K562 (cell line): ENCODE measurements around the gene ZFP57.

Experiments
- BCOR ChIP-seq: fragments of 450-650 bp; IDR thresholded peaks from 2 replicates; pipeline ENCODE4 v1.6.1; 2016
- BRF2 ChIP-seq: IDR thresholded peaks from 3 replicates; pipeline ENCODE4 v1.6.1; 2011; ENCODE audit warnings: borderline replicate concordance, mild to moderate bottlenecking; ENCODE audit not compliant: insufficient read length, insufficient read depth
- EP400 ChIP-seq: fragments of 450-650 bp; IDR thresholded peaks from 2 replicates; pipeline ENCODE4 v1.6.1; 2017; ENCODE audit warnings: antibody characterized with exemption, mild to moderate bottlenecking, moderate library complexity
- GABPA ChIP-seq: fragments of 200-800 bp; sonication (Bioruptor generic); conservative IDR thresholded peaks from 2 replicates; pipeline ENCODE4 v1.6.1; 2016; ENCODE audit warnings: low read depth, missing genetic modification characterization, missing compliant biosample characterization
- POLR2A ChIP-seq: fragments of 450-650 bp; conservative IDR thresholded peaks from 2 replicates; pipeline ENCODE4 v1.6.1; 2016
- SRSF1 ChIP-seq: fragments of 200-400 bp; formaldehyde crosslinking; IDR thresholded peaks from 2 replicates; pipeline ENCODE4 v1.6.1; 2017; ENCODE audit warnings: mild to moderate bottlenecking, low read depth, low read length, moderate library complexity
- TEAD4 ChIP-seq, 2 experiments: sonication (generic) in 1 of 2; formaldehyde crosslinking in 1 of 2; IDR thresholded peaks; 2 replicates each; pipeline versions ENCODE4 v1.6.1 to v1.8.0; 2012 to 2022; ENCODE audit warnings: borderline replicate concordance in 1 of 2, inconsistent platforms in 1 of 2, low read length in 1 of 2, mild to moderate bottlenecking in 1 of 2, missing genetic modification reagents in 1 of 2
- ZBTB2 ChIP-seq: fragments of 450-650 bp; IDR thresholded peaks from 2 replicates; pipeline ENCODE4 v1.6.1; 2016; ENCODE audit warnings: antibody characterized with exemption
- ZBTB43 ChIP-seq: sonication (generic); formaldehyde crosslinking; IDR thresholded peaks from 2 replicates; pipeline ENCODE4 v1.8.0; 2023; ENCODE audit warnings: mild to moderate bottlenecking, missing genetic modification reagents
- ZNF23 ChIP-seq: fragments of 250-450 bp; sonication (Bioruptor Pico); IDR thresholded peaks from 2 replicates; pipeline ENCODE4 v1.4.0; 2020; ENCODE audit warnings: mild to moderate bottlenecking
- TF ChIP-seq, protein P1 (sequence below): conservative IDR thresholded peaks from 2 replicates; pipeline ENCODE4 v1.6.1; 2011; ENCODE audit warnings: low read depth, mild to moderate bottlenecking, low read length; ENCODE audit not compliant: control insufficient read depth

- TF ChIP-seq, protein P1, sequence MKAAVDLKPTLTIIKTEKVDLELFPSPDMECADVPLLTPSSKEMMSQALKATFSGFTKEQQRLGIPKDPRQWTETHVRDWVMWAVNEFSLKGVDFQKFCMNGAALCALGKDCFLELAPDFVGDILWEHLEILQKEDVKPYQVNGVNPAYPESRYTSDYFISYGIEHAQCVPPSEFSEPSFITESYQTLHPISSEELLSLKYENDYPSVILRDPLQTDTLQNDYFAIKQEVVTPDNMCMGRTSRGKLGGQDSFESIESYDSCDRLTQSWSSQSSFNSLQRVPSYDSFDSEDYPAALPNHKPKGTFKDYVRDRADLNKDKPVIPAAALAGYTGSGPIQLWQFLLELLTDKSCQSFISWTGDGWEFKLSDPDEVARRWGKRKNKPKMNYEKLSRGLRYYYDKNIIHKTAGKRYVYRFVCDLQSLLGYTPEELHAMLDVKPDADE = no peak
- TF ChIP-seq ZBTB43 (no peak), BCOR (no peak), TEAD4 (IDR thresholded peaks at IDR 0.05; ENCODE audit: low read length) (no peak), TEAD4 (CRISPR knock-in tag; IDR thresholded peaks at IDR 0.05; ENCODE audit: borderline replicate concordance) (no peak), EP400 (no peak), ZNF23 (CRISPR knock-in tag) (no peak), GABPA (tag) (no peak), POLR2A (no peak), ZBTB2 (no peak), BRF2 (no peak), SRSF1 (no peak)
These were observed 43.0 kb upstream of the ZFP57 start for GRCh38 chr6:29723666-29724588.
